Esophagus (tissue), 2 donors: ENCODE results near the gene GSAP. TPM values are rescaled to one million over a fixed set of nuclear protein-coding genes. Genes with fewer than 3 reads are reported as not detected.

ENCODE experiments used
- H3K27ac ChIP-seq, 2 donors: one replicate each; pipeline ENCODE4 v1.5.1; 2013; ENCODE audit warnings: low read depth in 2 of 2, mild to moderate bottlenecking in 2 of 2, inconsistent platforms in 1 of 2, low read length in 1 of 2, moderate library complexity in 1 of 2
- H3K27me3 ChIP-seq, 2 donors: one replicate each; pipeline ENCODE4 v1.6.1; 2013; ENCODE audit warnings: low read length in 2 of 2, control low read depth in 1 of 2, mild to moderate bottlenecking in 1 of 2; ENCODE audit not compliant: insufficient read depth in 2 of 2, control insufficient read depth in 1 of 2
- H3K36me3 ChIP-seq, 2 donors: one replicate each; pipeline ENCODE4 v1.6.1; 2013; ENCODE audit warnings: low read length in 1 of 2; ENCODE audit not compliant: control insufficient read depth in 2 of 2, insufficient read depth in 2 of 2
- H3K4me1 ChIP-seq, 2 donors: one replicate each; pipeline ENCODE4 v1.6.1; 2013; ENCODE audit warnings: low read length in 1 of 2; ENCODE audit not compliant: control insufficient read depth in 2 of 2, insufficient read depth in 2 of 2
- H3K4me3 ChIP-seq, 2 donors: one replicate each; pipeline ENCODE4 v1.5.1; 2013; ENCODE audit warnings: low read length in 2 of 2, mild to moderate bottlenecking in 2 of 2, low read depth in 1 of 2, moderate library complexity in 1 of 2
- H3K9me3 ChIP-seq, 2 donors: one replicate each; pipeline ENCODE4 v1.6.1; 2013; ENCODE audit warnings: mild to moderate bottlenecking in 2 of 2, low read depth in 1 of 2, low read length in 1 of 2, moderate library complexity in 1 of 2; ENCODE audit not compliant: control insufficient read depth in 2 of 2, insufficient read depth in 1 of 2
- WGBS, 2 donors: extraction: QIAGEN DNeasy Blood & Tissue Kit; methylation state at CpG; one replicate each; pipeline ENCODE4 v1.1.7; 2013; 5-methylcytosine and 5-hydroxymethylcytosine counted together
- polyA plus RNA-seq, 2 donors: library from polyadenylated mRNA; stranded (reverse); fragments of 200-250 nt; gene quantifications; one replicate each; pipeline ENCODE4 v1.2.3, GENCODE V29; 2013
- donor health status: healthy with polysubstance abuse.
- donor health status: Bipolar disorder and iron deficiency.

Gene GSAP
- polyA plus RNA-seq, 2 donors, result 4.4 to 13.8 TPM

DNA sequence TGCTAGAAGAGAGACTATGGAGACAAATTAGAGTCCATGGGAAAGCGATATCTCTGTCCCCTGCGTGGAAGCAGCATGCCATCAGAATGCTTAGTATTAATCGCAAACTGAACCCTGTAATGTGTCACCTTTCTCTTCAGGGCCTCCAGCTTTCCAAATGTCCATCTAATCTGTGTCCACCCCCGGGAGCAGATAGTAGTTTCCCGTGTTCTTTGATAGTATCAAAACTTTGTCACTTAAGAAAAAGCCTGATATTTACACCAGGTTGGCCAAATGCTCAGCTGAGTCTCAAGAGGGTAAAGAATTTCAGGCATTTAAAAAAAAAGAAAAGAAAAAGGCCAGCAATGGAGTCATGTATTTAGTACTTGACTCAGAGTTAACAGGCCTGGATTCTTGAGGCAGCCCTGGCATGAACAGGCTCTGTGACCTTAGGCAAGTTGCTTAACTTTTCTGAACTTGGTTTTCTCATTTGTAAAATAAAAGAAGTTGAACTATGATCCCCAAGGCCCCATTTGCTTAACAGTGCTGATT lies 10.4 kb upstream of the GSAP start:
- Histone ChIP-seq H3K4me3 (no peak overlapping the region), H3K9me3 (no peaks in the 10 kb centered on the region), H3K27me3 (no peaks in the 10 kb centered on the region), H3K4me1 (no peaks in the 10 kb centered on the region), H3K27ac (no peak overlapping the region), H3K36me3 (no peaks in the 10 kb centered on the region)
- WGBS, 2 donors, result 60 to 76% methylated on average over 5 of the region's 5 CpGs

DNA sequence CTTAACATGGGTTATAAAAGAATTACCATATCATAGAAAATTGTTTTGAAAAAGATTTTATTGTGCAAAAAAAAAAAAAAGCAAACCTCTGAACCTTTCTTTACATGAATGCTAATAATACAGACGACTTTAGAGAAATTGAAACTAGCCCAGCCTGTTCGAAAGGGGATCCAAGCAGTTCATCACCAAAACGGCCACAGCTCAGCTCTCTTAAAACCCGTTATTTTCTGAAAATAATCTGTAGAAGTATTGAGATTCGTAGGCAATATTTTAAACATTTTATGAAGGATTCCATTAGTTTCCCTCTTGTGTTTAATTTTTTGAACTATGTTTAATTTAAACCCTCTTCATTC lies 9.9 kb upstream of the GSAP start:
- Histone ChIP-seq H3K27ac (no peak overlapping the region), H3K9me3 (no peaks in the 10 kb centered on the region), H3K4me3 (no peak overlapping the region), H3K36me3 (no peaks in the 10 kb centered on the region), H3K27me3 (no peaks in the 10 kb centered on the region), H3K4me1 (no peaks in the 10 kb centered on the region)
- 48 to 49% methylated on average over 5 of the region's 5 CpGs for WGBS, 2 donors

DNA sequence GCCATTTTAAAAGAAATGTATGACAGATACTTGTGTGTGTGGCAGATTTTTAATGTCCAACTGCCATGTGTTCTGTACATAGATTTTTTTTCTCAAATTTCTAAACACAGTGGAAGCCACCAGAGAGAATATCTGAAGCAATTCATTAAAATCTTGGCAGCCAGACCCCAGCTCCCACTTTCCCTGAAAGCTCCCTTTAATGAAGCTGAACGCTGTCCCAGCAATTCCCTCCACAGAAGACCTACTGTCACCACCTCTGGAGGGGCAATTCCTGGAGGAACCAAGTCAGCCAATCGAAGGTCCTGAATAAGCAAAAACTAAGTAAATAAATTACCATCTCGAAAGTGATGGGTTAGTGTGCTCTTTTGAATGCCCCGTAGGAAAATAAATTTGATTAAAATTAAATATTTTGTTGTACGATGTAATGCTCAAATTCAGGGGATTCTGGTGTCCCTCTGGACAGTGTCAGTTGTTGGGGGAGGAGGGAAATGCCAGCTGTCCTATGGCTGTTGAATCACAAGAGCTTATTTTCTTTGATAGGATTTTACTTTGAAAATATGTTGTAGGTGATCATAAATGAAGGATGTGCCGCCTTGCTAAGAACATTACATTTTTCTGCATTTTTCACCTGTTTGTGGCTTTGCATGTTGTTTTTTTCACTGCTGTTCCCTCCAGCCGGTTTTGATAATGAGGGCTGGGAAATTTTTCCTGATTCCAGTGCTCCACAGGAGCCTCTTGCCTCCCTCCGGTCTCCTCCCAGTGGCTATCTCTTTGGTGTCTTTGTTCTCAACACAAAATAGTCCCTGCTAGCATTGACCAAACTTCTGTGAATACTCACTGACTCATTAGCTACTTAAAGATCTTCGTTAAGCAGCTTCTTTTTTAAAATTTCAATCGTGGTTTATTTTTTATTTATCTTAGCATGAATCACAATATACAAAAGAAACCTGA lies 9.2 kb upstream of the GSAP start:
- Histone ChIP-seq H3K4me3 (no peak overlapping the region), H3K27ac (peak overlapping the region in 1 of 2 donors; percentile 44), H3K9me3 (no peaks in the 10 kb centered on the region)

DNA sequence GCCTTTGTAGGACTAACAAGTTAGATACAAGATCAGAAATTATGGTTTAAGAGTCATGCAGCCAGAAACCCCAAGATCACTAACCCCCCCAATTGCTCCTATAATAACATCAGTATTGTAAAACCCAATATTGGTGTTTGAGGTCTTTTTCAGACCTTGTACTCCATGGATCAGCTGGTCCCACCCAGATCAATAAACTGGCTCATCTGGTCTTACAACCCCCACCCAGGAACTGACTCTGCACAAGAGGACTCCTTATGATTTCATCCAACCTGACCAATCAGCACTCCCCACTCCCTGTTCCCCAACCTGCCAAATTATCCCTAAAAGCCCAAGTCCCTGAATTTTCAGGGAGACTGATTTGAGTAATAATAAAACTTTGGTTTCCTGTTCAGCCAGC lies 6.4 kb upstream of the GSAP start:
- Histone ChIP-seq H3K9me3 (no peaks in the 10 kb centered on the region), H3K27me3 (no peaks in the 10 kb centered on the region), H3K36me3 (no peaks in the 10 kb centered on the region), H3K4me3 (no peak overlapping the region), H3K27ac (no peak overlapping the region), H3K4me1 (no peaks in the 10 kb centered on the region)

More for the DNA sequence above, 9.2 kb upstream of the GSAP start:
- H3K36me3 ChIP-seq, result no peaks in the 10 kb centered on the region
- H3K27me3 ChIP-seq, result no peaks in the 10 kb centered on the region
- WGBS, 2 donors, result 53 to 62% methylated on average over 10 of the region's 10 CpGs
- no peaks in the 10 kb centered on the region for H3K4me1 ChIP-seq

DNA sequence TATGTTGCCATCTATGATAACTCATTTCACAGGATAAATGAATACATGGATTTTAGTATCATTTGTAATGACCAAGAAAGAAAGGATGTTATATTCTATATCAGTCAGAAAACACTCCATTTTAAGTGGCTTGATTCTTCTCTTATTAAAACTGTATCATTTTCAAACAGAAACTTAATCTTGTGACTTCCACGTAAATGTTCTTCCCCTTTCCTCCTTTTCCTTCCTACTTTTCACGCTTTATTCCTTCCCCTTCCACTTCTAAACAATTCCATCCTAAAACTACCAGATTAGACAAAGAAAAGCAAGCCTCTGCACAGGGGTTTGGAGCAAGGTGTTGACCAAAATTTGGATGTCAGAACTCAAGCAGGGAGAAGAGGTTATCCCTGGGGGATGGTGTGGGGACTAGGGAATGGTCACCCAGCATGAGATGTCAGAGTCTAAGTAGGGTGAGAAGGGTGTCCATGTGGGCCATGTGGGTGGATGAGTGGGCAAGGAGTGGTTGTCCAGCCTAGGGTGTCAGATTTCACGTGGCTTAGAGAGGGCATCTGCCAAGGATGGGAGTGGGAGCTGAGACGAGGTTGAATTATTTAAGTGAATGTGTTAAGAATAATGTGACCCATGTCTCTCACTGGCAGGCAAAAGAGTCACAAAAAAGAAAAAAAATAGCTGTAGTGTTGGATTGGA lies 5.0 kb upstream of the GSAP start:
- H3K4me1 ChIP-seq, result no peaks in the 10 kb centered on the region
- H3K27ac ChIP-seq, result no peak overlapping the region
- no peaks in the 10 kb centered on the region for H3K36me3 ChIP-seq
- no peaks in the 10 kb centered on the region for H3K9me3 ChIP-seq
- H3K4me3 ChIP-seq, result no peak overlapping the region
- 74 to 76% methylated on average over 4 of the region's 4 CpGs for WGBS, 2 donors
- H3K27me3 ChIP-seq, result no peaks in the 10 kb centered on the region

DNA sequence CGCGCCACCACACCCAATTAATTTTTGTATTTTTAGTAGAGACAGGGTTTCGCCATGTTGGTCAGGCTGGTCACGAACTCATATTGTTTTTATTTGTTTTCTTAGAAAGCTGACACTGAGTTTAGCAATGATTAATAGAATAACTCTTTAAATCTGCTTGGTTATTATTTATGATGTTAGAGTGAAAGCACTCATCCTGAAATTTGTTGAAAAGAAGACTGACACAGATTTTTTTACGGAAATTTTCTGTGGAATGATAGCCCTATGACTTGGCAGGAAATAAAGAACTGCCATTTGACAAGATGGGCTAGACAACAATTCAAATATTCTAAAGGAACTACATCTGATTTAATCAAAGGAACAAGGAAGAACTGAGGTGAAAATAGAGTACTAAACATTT lies 4.3 kb upstream of the GSAP start:
- Histone ChIP-seq H3K36me3 (no peaks in the 10 kb centered on the region), H3K9me3 (no peaks in the 10 kb centered on the region), H3K4me3 (no peak overlapping the region), H3K4me1 (no peaks in the 10 kb centered on the region), H3K27ac (no peak overlapping the region), H3K27me3 (no peaks in the 10 kb centered on the region)
- 87 to 93% methylated on average over 5 of the region's 5 CpGs for WGBS, 2 donors

DNA sequence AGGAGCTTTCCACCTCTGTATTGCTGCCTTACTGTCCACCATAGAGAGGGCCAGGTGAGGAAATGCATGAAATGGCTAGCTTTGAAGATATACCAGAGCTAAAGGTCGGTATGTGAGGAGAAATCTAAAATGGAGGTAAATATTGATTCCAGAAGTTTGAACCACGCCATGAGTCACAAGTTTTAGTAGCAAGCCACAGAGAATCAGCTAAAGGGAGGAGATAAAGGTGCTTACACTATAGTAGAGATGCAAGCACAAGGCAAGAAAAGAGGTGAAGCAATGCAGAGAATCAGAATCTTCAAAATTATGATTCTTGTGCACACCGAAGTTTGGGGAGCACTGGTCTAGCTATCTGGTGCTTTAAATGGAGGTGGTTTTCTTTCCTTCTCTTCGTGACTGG lies 3.0 kb upstream of the GSAP start:
- no peak overlapping the region for H3K4me3 ChIP-seq
- no peak overlapping the region for H3K27ac ChIP-seq
- H3K27me3 ChIP-seq, result no peaks in the 10 kb centered on the region
- H3K36me3 ChIP-seq, result no peaks in the 10 kb centered on the region
- no peaks in the 10 kb centered on the region for H3K4me1 ChIP-seq
- H3K9me3 ChIP-seq, result no peaks in the 10 kb centered on the region
- 87 to 90% methylated on average over 4 of the region's 4 CpGs for WGBS, 2 donors

DNA sequence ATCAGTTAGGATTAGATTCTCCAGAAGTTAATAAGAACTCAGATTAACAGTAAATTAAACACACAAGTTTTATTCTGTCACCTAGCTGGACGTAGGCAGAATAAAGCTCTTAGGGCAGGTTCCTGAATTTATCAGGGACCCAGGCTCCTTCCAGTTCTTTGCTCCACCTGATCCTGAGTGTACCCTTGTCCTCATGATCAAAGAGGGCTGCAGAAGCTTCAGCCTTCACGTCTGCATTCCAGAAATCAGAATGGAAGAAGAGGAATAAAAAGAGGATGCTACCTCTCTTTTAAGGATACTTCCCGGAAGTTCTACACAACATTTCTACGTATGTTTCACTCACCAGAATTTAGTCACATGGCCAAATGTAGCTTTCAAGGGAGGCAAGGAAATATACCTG lies 1.7 kb upstream of the GSAP start:
- no peaks in the 10 kb centered on the region for H3K27me3 ChIP-seq
- no peak overlapping the region for H3K27ac ChIP-seq
- peaks cover 0 to 5% of the 10 kb centered on the region in 2 donors for H3K4me1 ChIP-seq
- no peaks in the 10 kb centered on the region for H3K36me3 ChIP-seq
- no peaks in the 10 kb centered on the region for H3K9me3 ChIP-seq
- H3K4me3 ChIP-seq, result no peak overlapping the region
- WGBS, 2 donors, result 96% methylated on average over 4 of the region's 4 CpGs

DNA sequence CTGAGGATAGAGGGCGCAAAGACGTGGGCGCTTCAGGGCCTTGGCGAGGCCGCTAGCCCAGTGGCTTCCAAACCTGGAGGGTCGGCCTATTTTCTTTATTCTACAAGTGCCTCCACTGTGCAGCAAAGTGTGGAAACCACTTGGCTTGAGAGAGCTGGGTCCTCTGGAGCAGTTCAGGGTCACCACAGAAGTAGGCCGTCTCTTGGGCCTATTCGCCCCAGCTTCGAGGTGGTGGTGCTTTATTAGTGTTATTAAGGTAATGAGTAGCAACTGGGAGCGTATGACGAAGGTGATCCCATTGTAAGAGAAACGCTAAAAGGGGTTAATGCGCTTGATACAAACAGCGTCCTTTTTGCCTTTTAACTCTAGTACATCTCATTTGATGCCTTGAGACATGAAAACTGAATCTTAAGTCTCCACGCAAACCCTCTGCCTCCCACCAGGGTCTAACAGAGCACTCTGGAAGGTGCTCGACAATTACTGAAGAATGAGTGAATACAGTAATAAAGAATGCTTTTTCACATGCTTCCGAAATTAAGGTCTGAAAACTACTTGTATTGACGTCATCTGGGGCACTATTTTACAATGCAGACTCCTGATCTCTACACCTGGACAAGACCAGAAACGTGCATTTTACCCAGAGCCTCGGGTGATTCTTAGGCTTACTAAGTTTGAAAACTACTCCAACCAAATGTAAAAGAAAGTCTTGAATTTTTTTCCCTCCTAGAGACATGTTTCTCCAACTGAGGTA lies 647 bp upstream of the GSAP start:
- H3K9me3 ChIP-seq, result no peaks in the 10 kb centered on the region
- H3K27me3 ChIP-seq, result no peaks in the 10 kb centered on the region
- H3K27ac ChIP-seq, result peak overlapping the region; percentile 85 to 87
- 44 to 49% methylated on average over 20 of the region's 20 CpGs for WGBS, 2 donors
- H3K4me3 ChIP-seq, result peak overlapping the region; percentile 71 to 79
- no peaks in the 10 kb centered on the region for H3K36me3 ChIP-seq
- peaks cover 0 to 6% of the 10 kb centered on the region in 2 donors for H3K4me1 ChIP-seq
